Measurements from ENCODE around the gene SARS2.

DNA sequence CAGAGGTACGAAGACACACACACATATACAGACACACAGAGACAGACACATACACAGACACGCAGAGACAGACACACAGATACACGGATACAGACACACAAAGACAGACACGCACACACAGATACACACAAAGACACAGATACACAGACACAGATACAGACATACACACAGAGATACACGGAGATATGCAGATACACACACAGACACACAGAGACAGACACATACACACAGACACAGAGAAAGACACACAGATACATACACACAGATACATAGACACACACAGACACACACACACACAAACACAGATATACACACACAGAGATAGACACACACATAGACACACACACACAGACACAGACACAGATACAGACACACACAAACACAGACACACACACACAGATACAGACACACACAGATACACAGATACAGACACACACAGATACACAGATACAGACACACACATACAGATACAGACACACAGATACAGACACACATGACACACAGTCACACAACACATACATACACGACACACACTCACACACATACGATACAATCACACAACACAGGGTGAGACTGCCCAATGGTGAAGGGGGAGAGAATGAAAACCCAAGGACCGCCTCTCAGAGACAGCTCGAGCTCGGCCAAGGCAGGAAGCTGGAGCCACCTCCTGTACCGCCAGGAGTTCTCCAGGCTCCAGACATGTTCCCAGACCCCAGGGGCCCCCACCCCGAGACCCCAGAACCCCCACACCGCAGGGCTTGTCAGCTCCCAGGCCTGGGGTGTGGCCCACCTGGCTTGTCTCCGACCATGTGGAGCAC, 9.8 kb downstream of the SARS2 start:
- no peak for TF ChIP-seq CTCF (IDR thresholded peaks at IDR 0.05)
- TF ChIP-seq POLR2A (IDR thresholded peaks at IDR 0.05): no peak

Measured in adrenal gland (tissue), 5 donors.